Spleen (tissue), 11 donors: ENCODE results near the gene DNM2. TPM values are rescaled to one million over a fixed set of nuclear protein-coding genes. Genes with fewer than 3 reads are reported as not detected.

Experiments used
- DNase-seq: peaks from one replicate; pipeline ENCODE4 v3.0.0-alpha.2; 2020
- H3K27ac ChIP-seq, 8 donors: fragments of 200-600 bp; sonication (generic) in 7 of 8; 1 replicate in 4 of 8; 2 replicates in 4 of 8; pipeline versions ENCODE4 v1.5.0 to v1.8.0; 2016 to 2021; ENCODE audit warnings: inconsistent platforms in 4 of 8, mild to moderate bottlenecking in 4 of 8, moderate library complexity in 1 of 8
- H3K27me3 ChIP-seq, 7 donors: fragments of 200-600 bp; sonication (generic) in 6 of 7; replicated peaks in 1 of 7; 1 replicate in 4 of 7; 2 replicates in 3 of 7; pipeline versions ENCODE4 v1.5.0 to v1.8.0; 2016 to 2021; ENCODE audit warnings: inconsistent platforms in 3 of 7, mild to moderate bottlenecking in 1 of 7
- H3K36me3 ChIP-seq, 6 donors: fragments of 200-600 bp; sonication (generic) in 5 of 6; 1 replicate in 4 of 6; 2 replicates in 2 of 6; pipeline versions ENCODE4 v1.5.0 to v1.8.0; 2016 to 2021; ENCODE audit warnings: inconsistent platforms in 2 of 6
- H3K4me1 ChIP-seq, 6 donors: fragments of 200-600 bp; sonication (generic) in 5 of 6; 1 replicate in 3 of 6; 2 replicates in 3 of 6; pipeline versions ENCODE4 v1.5.0 to v1.8.0; 2016 to 2021; ENCODE audit warnings: inconsistent platforms in 3 of 6
- H3K4me3 ChIP-seq, 8 donors: fragments of 200-600 bp; sonication (generic) in 7 of 8; 1 replicate in 4 of 8; 2 replicates in 4 of 8; pipeline versions ENCODE4 v1.5.0 to v1.8.0; 2016 to 2021; ENCODE audit warnings: inconsistent platforms in 4 of 8, mild to moderate bottlenecking in 4 of 8, moderate library complexity in 2 of 8
- H3K9me3 ChIP-seq, 8 donors: fragments of 200-600 bp; sonication (generic) in 7 of 8; 1 replicate in 4 of 8; 2 replicates in 4 of 8; pipeline versions ENCODE4 v1.5.0 to v1.8.0; 2016 to 2021; ENCODE audit warnings: inconsistent platforms in 4 of 8
- POLR2A ChIP-seq, 3 donors: fragments of 450-650 bp; IDR thresholded peaks; one replicate each; pipeline ENCODE4 v1.5.1; 2017; ENCODE audit warnings: antibody characterized with exemption in 3 of 3, mild to moderate bottlenecking in 1 of 3
- POLR2AphosphoS5 ChIP-seq, 3 donors: sonication (generic); formaldehyde crosslinking; IDR thresholded peaks; one replicate each; pipeline ENCODE4 v1.5.1; 2017; ENCODE audit warnings: antibody characterized with exemption in 3 of 3
- WGBS, 5 donors: extraction: QIAGEN DNeasy Blood & Tissue Kit in 3 of 5; methylation state at CpG; one replicate each; pipeline versions ENCODE4 v1.1.5 to v1.1.7; 2013 to 2018; 5-methylcytosine and 5-hydroxymethylcytosine counted together
- intact Hi-C: fragments of 100-400 bp; cut with DNase I; formaldehyde crosslinking; loops from one replicate; pipeline ENCODE4 v1.15.0; 2023; ENCODE audit warnings: low total_unique reads
- polyA plus RNA-seq, 3 donors: library from polyadenylated mRNA; stranded (reverse); fragments of 200-250 nt; gene quantifications; one replicate each; pipeline ENCODE4 v1.2.1, GENCODE V29; 2013
- total RNA-seq, 7 donors: library from RNA; depleted of rRNA in 3 of 7; stranded (reverse); fragments of >200 nt in 3 of 7; fragmentation: NEBNext Ultra II Directional in 4 of 7; extraction: Animal tissue kit (Norgen Biotek cat#: 25700) in 4 of 7; gene quantifications; one replicate each; pipeline versions ENCODE4 v1.1.0 to v1.2.1, GENCODE V29; 2016 to 2021
- TF ChIP-seq, protein P1 (sequence below), 11 experiments: fragments of 200-600 bp in 7 of 11; fragments of 450-650 bp in 4 of 11; sonication (generic) in 4 of 11; IDR thresholded peaks in 8 of 11; conservative IDR thresholded peaks in 3 of 11; 1 replicate in 7 of 11; 2 replicates in 4 of 11; pipeline versions ENCODE4 v1.4.0 to v1.8.0; 2016 to 2021; ENCODE audit warnings: antibody characterized with exemption in 11 of 11, inconsistent platforms in 4 of 11, mild to moderate bottlenecking in 1 of 11
- donor health status: healthy with polysubstance abuse.
- donor health status: DM: no; HTN: no; CAD: no; lungs with moderate emphysema.
- donor health status: DM: no; HTN: no; CAD: no.
- donor health status: Bipolar disorder and iron deficiency.
- donor health status: healthy.
- donor health status: DM: no; HTN: no; CAD: no.
- donor health status: DM: yes; HTN: yes; CAD: no.

Gene DNM2
- total and polyA plus RNA-seq, 10 donors: 57.1 to 298 (median 193) TPM

DNA sequence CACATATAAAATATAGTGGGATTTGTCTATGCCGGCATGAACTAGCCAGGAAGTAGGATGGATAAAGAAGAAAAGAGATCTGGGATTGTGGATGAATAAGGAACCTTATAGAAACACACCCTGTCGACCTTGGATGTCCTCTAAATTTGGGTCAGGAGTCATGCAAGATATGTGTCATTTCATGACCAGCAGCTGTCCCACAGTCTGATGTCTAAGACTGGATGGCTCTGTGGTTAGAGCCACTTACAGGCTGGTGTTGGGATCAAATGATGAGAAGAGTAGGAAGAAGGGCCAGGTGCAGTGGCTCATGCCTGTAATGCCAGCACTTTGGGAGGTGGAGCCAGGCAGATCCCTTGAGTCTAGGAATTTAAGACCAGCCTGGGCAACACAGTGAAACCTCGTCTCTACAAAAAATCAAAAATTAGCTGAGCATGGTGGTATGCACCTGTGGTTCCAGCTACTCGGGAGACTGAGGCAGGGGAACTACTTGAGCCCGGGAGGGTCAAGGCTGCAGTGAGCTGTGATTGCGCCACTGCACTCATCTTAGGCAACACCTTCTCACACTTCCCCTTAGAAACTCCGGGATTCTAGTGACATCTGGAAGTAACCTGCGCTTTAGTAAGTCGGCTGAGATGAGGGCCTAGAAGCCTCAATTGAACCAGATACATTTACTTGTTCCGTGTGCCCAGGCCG lies 87.3 kb downstream of the DNM2 start:
- peak in 1 of 3 donors; percentile 69 for TF ChIP-seq POLR2AphosphoS5 (IDR thresholded peaks at IDR 0.05)
- TF ChIP-seq POLR2A (IDR thresholded peaks at IDR 0.05): no peak
- Histone ChIP-seq H3K27me3 (no peaks in the 10 kb centered on the region), H3K4me3 (no peak overlapping the region), H3K9me3 (no peaks in the 10 kb centered on the region), H3K4me1 (peaks cover 0 to 57% (median 22%) of the 10 kb centered on the region in 6 donors), H3K27ac (peak overlapping the region in 6 of 8 donors; percentile 31 to 86 (median 64)), H3K36me3 (peaks cover 0 to 100% (median 71%) of the 10 kb centered on the region in 6 donors)
- 59 to 86% (median 75%) methylated on average over 11 of the region's 11 CpGs for WGBS, 5 donors
- intact Hi-C loops: no loop called here
- no peak for DNase-seq

GRCh38 chr19:10805758-10806247 lies 87.9 kb downstream of the DNM2 start:
- H3K27ac ChIP-seq: peak overlapping the region in 6 of 8 donors; percentile 31 to 86 (median 64)
- 72 to 89% (median 81%) methylated on average over 10 to 11 of the region's 11 CpGs for WGBS, 5 donors
- TF ChIP-seq, protein P1, sequence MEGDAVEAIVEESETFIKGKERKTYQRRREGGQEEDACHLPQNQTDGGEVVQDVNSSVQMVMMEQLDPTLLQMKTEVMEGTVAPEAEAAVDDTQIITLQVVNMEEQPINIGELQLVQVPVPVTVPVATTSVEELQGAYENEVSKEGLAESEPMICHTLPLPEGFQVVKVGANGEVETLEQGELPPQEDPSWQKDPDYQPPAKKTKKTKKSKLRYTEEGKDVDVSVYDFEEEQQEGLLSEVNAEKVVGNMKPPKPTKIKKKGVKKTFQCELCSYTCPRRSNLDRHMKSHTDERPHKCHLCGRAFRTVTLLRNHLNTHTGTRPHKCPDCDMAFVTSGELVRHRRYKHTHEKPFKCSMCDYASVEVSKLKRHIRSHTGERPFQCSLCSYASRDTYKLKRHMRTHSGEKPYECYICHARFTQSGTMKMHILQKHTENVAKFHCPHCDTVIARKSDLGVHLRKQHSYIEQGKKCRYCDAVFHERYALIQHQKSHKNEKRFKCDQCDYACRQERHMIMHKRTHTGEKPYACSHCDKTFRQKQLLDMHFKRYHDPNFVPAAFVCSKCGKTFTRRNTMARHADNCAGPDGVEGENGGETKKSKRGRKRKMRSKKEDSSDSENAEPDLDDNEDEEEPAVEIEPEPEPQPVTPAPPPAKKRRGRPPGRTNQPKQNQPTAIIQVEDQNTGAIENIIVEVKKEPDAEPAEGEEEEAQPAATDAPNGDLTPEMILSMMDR (IDR thresholded peaks at IDR 0.05 in 8 of 11, conservative IDR thresholded peaks at IDR 0.05 in 3 of 11): no peak
- TF ChIP-seq POLR2A (IDR thresholded peaks at IDR 0.05) (no peak), POLR2AphosphoS5 (IDR thresholded peaks at IDR 0.05) (no peak)

DNA sequence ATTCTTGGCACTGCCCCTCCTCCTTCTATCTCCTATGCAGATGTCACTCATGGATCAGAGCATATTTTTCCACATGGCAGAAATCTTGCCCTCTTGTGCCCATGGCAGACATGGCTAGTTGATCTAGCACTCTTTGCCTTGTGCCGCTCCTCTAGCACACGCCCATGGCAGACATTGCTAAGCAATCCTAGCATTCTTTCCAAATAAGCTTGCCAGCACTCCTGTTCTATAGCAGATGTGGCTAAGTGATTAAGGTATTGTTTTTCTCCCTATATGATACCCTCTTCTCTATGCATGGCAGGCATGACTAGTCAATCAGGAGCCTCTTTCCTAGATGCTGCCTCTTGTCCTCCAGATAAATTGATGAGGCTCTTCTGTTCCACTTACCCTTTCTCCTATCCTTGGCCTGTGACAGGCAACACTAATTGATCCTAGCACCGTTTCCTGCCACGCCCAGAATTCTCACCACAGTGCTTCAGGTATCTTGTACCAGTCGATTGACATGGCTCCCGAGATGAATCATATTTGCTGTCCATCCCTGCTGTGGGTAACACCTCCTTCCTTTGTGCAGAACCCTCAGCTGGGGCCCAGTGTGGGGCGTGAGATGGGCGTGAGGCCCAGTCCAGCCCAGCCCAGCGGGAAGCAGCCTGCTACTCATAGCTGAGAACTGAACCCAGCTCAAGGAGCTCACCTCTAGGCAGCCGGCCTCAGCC lies 91.2 kb downstream of the DNM2 start:
- WGBS, 5 donors: 52 to 82% (median 66%) methylated on average over 8 to 10 of the region's 10 CpGs
- TF ChIP-seq POLR2AphosphoS5 (IDR thresholded peaks at IDR 0.05) (no peak), POLR2A (IDR thresholded peaks at IDR 0.05) (no peak)
- TF ChIP-seq, protein P1 (IDR thresholded peaks at IDR 0.05 in 8 of 11, conservative IDR thresholded peaks at IDR 0.05 in 3 of 11): no peak
- DNase-seq: no peak
- Histone ChIP-seq H3K4me1 (peaks cover 2 to 88% (median 39%) of the 10 kb centered on the region in 6 donors), H3K9me3 (no peaks in the 10 kb centered on the region), H3K36me3 (peaks cover 0 to 100% (median 58%) of the 10 kb centered on the region in 6 donors), H3K27ac (peak overlapping the region; percentile 35 to 89 (median 74)), H3K27me3 (no peaks in the 10 kb centered on the region), H3K4me3 (peak overlapping the region in 1 of 8 donors; percentile 14)
- intact Hi-C loops: no loop called here

More at GRCh38 chr19:10805758-10806247, 87.9 kb downstream of the DNM2 start:
- intact Hi-C loops: no loop called here
- Histone ChIP-seq H3K36me3 (peaks cover 0 to 100% (median 70%) of the 10 kb centered on the region in 6 donors), H3K4me1 (peaks cover 0 to 57% (median 19%) of the 10 kb centered on the region in 6 donors), H3K27me3 (no peaks in the 10 kb centered on the region), H3K4me3 (peak overlapping the region in 1 of 8 donors; percentile 2), H3K9me3 (no peaks in the 10 kb centered on the region)
- DNase-seq: no peak

DNA sequence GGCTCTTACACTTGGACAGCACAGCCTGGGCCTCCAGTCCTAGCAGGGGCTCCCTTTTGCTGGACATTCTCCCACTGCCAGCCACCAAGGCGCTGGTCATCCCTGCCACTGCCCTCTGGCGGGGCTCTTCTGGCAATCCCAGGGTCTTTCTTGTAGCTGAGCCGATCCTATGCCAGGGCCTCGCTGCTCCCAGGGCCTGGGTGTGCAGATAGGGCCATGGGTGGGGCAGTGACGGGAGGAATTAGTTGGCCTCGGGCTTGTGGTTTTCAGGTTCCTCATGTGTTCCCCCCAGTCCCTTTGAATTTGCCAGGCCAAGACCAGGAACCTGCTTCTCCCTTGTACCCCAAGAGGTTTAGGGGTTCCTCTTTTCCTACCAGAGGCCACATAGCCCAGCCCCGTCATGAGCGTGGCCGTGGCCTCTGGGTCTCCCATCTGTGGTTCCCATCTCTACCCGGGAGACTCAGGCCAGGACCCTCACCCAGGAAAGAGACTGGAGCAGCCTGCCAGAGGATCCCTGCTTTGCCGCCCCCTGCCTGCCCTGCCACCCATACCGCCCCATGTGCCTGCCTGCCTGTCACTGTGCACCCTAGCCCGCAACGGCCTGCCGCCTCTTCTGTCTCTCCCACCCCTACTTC lies 91.9 kb downstream of the DNM2 start:
- H3K36me3 ChIP-seq: peaks cover 0 to 100% (median 53%) of the 10 kb centered on the region in 6 donors
- peak overlapping the region in 1 of 8 donors; percentile 14 for H3K4me3 ChIP-seq
- TF ChIP-seq POLR2A (IDR thresholded peaks at IDR 0.05) (no peak), POLR2AphosphoS5 (IDR thresholded peaks at IDR 0.05) (peak in 1 of 3 donors; percentile 47)
- no peaks in the 10 kb centered on the region for H3K27me3 ChIP-seq
- 55 to 75% (median 72%) methylated on average over 10 to 15 of the region's 15 CpGs for WGBS, 5 donors
- no peaks in the 10 kb centered on the region for H3K9me3 ChIP-seq
- DNase-seq: no peak
- intact Hi-C loops: no loop called here
- H3K27ac ChIP-seq: peak overlapping the region; percentile 35 to 89 (median 74)
- peaks cover 2 to 88% (median 44%) of the 10 kb centered on the region in 6 donors for H3K4me1 ChIP-seq
